LHCN-M2 (cell line): ENCODE results near the gene SIK3. TPM values are rescaled to one million over a fixed set of nuclear protein-coding genes. Genes with fewer than 3 reads are reported as not detected.

Source experiments
- DNase-seq: peaks from one replicate; pipeline ENCODE4 v3.0.0-alpha.2; 2012; ENCODE audit warnings: low read depth
- total RNA-seq: library from RNA; depleted of rRNA; stranded (reverse); fragments of >200 nt; gene quantifications from 2 replicates; pipeline ENCODE4 v1.2.3, GENCODE V29; 2014; rRNA removed

Gene SIK3
- total RNA-seq, 1 experiment from 2014 or later, result 12.2 TPM

DNA sequence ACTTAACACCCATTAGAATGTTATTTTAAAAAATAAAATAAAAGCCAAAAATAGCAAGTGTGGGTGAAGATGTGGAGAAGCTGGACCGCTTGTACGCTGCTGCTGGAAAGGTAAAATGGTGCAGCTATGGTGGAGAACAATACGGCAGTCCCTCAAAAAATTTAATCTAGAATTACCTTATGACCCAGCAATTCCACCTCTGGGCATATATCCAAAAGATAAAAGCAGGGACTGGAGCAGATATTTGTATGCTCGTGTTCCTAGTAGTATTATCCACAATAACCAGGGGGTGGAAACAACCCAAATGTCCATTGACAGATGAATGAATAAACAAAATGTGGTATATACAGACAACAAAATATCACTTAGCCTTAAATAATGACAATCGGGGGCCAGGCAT is 300.4 kb downstream of the SIK3 start:
- no peak for DNase-seq

- DNase-seq, result no peak
These were observed 301.7 kb downstream of the SIK3 start for GRCh38 chr11:116796548-116796947.

GRCh38 chr11:116794851-116795250 is 303.4 kb downstream of the SIK3 start:
- DNase-seq, result peak; percentile 53

GRCh38 chr11:116793772-116794097 is 304.5 kb downstream of the SIK3 start:
- peak; percentile 48 for DNase-seq

Other genes with a start within 250 kb of the SIK3 start
- 108 and 117 TPM in 2 replicates for gene PAFAH1B2, start 45.9 kb upstream of the SIK3 start, total RNA-seq
- 18.3 and 18.7 TPM in 2 replicates for gene SIDT2, start 80.3 kb upstream of the SIK3 start, total RNA-seq
- 486 and 622 TPM in 2 replicates for gene TAGLN, start 100.9 kb upstream of the SIK3 start, total RNA-seq
- gene PCSK7, start 133.6 kb upstream of the SIK3 start, total RNA-seq, result 51.6 and 61.0 TPM in 2 replicates
- 9.3 and 12.6 TPM in 2 replicates for gene RNF214, start 134.2 kb upstream of the SIK3 start, total RNA-seq
- 3.4 and 4.7 TPM in 2 replicates for gene BACE1-AS, start 192.9 kb upstream of the SIK3 start, total RNA-seq
- 29.8 and 38.5 TPM in 2 replicates for gene BACE1, start 217.8 kb upstream of the SIK3 start, total RNA-seq
- 37.5 and 48.7 TPM in 2 replicates for gene CEP164, start 229.4 kb upstream of the SIK3 start, total RNA-seq